HG02981 (cell line): Measurements from ENCODE around the gene LHX5.

Experiments
- ATAC-seq: cut with Tn5 transposase; IDR thresholded peaks from one replicate; pipeline ENCODE4 v1.9.1; 2021; ENCODE audit warnings: mild to moderate bottlenecking, moderate library complexity; ENCODE audit not compliant: unreplicated experiment

The LHX5 gene

DNA sequence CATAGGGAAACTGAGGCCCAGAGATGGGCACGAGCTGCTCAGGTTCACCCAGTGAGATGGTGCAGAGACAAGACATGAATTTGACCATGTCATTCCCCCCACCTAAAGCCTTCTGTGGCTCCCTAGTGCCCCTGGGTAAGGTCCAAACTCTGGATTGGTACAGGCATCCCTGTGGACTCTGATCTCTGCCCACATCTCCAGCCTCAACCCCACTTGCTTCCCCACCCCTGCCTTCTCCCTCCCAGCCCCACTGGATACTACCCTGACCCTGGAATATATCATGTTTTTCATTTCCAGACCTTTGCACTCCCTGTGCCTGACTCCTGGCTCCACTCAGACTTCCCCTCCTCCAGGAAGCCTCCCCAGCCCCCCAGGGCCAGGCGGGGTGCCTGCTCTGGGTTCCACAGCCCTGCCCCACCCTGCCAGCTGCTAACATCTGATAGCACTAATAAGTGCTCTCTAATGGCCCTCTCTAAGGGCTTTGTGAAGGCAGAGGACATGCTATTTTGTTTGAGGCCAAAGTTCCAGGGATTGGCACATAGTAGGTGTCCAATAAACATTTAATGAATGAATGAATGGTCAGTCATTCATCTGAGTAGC is 50.6 kb downstream of the LHX5 start:
- ATAC-seq, result no peak

DNA sequence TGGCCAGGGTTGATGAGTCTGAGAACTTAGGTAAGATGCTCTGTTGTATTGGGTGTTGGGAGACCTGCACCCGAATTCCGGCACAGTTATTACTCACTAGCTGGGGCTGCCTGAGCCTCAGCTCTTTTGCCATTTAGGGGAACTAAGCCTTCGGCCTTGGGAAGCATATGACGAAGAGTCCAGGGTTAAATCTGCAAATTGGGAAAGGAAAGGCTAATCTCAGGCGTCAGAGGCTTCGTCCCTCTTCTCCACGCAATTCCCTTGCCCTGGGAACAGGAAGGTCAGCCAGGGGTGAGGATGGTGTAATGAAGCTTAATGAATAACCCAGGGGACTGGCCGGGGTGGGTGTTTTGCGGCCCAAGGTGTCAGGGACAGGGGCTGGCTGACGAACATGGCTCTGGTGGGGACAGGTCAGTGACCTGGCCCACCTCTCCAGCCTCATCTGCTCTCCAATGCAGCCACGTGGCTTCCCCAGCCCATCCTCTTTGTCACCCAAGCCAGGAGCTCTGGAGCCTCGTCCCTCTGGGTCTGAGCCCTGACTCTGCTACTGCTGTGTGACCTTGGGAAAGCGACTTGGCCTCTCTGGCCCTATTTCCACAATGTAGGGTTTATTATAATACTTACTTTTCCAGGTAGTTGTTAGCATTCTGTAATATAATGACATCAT is 53.3 kb downstream of the LHX5 start:
- no peak for ATAC-seq

DNA sequence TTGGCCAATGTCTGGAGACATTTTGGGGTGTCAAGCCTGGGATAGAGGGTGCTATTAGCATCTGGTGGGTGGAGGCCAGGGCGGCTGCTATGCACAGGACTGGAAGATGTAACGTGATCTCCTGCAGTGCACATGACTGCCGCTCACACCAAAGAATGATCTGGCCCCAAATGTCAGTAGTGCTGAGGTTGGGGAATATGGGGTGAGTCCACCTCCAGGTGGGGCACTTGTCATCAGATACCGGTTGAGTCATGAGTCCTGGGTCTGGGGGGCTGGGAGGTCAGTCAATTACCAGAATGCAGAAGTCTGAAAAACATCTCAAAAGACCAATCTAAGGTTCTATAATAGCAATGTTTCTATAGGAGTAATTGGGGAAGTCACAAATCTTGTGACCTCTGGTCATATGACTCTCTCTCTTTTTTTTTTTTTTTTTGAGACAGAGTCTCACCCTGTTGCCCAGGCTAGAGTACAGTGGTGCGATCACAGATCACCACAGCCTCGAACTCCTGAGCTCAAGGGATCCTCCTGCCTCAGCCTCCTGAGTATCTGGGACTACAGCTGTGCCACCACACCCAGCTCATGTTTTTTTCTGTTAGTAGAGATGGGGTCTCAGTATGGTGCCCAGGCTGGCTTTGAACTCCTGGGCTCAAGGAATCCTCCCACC is 55.4 kb downstream of the LHX5 start:
- ATAC-seq, result no peak

DNA sequence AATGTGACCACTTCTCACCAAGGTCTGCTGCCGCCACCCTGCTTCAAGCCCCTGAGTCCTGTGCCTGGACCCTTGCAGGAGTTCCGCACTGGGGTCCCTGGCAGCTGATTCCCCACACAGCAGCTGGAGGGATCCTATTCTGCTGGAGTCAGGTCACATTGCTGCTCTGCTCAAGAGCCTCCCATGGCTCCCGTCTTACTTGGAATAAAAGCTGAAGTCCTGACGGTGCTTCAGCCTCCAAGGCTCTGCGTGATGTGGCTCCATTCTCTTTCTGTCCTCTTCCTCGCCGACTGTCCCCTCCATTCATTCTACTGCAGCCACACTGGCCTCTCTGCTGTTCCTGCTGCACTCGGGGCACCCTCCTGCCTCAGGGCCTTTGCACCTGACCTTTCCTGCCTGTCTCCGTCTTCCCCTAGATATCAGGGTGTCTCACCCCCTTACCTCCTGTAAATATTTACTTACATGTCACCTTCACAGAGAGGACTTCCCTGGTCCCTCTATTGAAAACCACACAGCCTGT is 57.1 kb downstream of the LHX5 start:
- ATAC-seq, result no peak

DNA sequence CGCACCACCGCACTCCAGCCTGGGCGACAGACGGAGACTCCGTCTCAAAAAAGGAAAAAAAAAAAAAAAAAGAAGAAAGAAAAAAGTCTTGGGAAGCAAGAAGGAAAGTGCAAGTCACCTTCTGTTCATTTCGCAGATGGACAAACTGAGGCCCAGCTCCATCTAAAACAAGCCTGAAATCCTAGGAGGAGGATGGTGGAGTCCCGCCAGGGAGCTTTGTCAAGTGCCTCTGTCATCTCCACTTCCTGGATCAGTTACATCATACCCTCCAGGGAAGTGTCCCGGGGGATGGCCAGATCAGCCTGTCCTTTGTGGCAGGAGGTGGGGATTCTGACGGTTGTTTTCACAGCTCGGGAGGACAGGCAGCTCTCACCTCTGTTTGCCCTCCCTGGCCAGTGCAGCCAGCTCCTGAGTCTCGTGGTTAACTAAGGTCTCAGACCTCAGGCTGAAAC is 58.2 kb downstream of the LHX5 start:
- no peak for ATAC-seq
